ENCODE measurements around the gene SMYD5. TPM values are rescaled to one million over a fixed set of nuclear protein-coding genes. Genes with fewer than 3 reads are reported as not detected.
"Not testable (repeated sequence)": the region's sequence is repeated elsewhere in the genome, so short reads cannot be mapped to it uniquely, and the experiment has no call there.

SMYD5 gene
- total RNA-seq, 2 experiments from 2014 or later, result 33.2 to 42.2 TPM

- TF ChIP-seq CTCF (conservative IDR thresholded peaks at IDR 0.05; ENCODE audit: low read length) (no peak), EZH2phosphoT487 (IDR thresholded peaks at IDR 0.05; ENCODE audit: borderline replicate concordance, low read depth, low read length) (no peak)
- no peaks in the 10 kb centered on the region for H3K36me3 ChIP-seq (ENCODE audit: insufficient read depth, low read length)
- H3K4me2 ChIP-seq (ENCODE audit: low read length), result no peak overlapping the region
- no peaks in the 10 kb centered on the region for H3K4me1 ChIP-seq (ENCODE audit: insufficient read depth, low read length, poor library complexity, severe bottlenecking)
- no peak for DNase-seq (ENCODE audit: low spot score)
- POLR2A ChIA-PET, result no interaction called here
- H3K9me2 ChIP-seq (ENCODE audit: insufficient read depth, low read length), result no peaks in the 10 kb centered on the region
- no peaks in the 10 kb centered on the region for H3K9me3 ChIP-seq (ENCODE audit: low read length)
- BruUV-seq (replicated peaks), result no TSS peak
- H3K79me2 ChIP-seq (ENCODE audit: insufficient read depth, low read depth, low read length), result no peaks in the 10 kb centered on the region
- CTCF ChIA-PET (ENCODE audit: unreplicated experiment), result no interaction called here
- H4K20me1 ChIP-seq (ENCODE audit: insufficient read depth, low read length), result no peaks in the 10 kb centered on the region
- no peak overlapping the region for H3K4me3 ChIP-seq (ENCODE audit: low read depth, low read length, poor library complexity, severe bottlenecking)
- intact Hi-C loops (cut with micrococcal nuclease; ENCODE audit: unreplicated experiment), result no loop called here
- no peak overlapping the region for H2AFZ ChIP-seq (ENCODE audit: low read length)
- H3K27ac ChIP-seq (ENCODE audit: low read depth, low read length, poor library complexity, severe bottlenecking), result no peak overlapping the region
Observed at GRCh38 chr2:73197579-73197978, 16.5 kb upstream of the SMYD5 start.

- CTCF ChIA-PET (ENCODE audit: unreplicated experiment); H3K27ac ChIP-seq (ENCODE audit: low read depth, low read length, poor library complexity, severe bottlenecking); intact Hi-C loops (cut with micrococcal nuclease; ENCODE audit: unreplicated experiment): not testable (repeated sequence)
Observed at GRCh38 chr2:73200281-73200680, 13.8 kb upstream of the SMYD5 start.

GRCh38 chr2:73202156-73203054 is 11.6 kb upstream of the SMYD5 start, which contains the start of gene NOTO:
TSS of gene NOTO (plus strand) at chr2:73202574. CDS start at chr2:73202667, 93 bp downstream.
- Histone ChIP-seq H3K4me2 (ENCODE audit: low read length) (no peak within 1 kb of the TSS), H3K36me3 (ENCODE audit: insufficient read depth, low read length) (no peaks in the 10 kb centered on the region), H2AFZ (ENCODE audit: low read length) (no peak within 1 kb of the TSS), H3K9me3 (ENCODE audit: low read length) (no peaks in the 10 kb centered on the region), H3K79me2 (ENCODE audit: insufficient read depth, low read depth, low read length) (no peaks in the 10 kb centered on the region), H3K27ac (ENCODE audit: low read depth, low read length, poor library complexity, severe bottlenecking) (no peak within 1 kb of the TSS), H4K20me1 (ENCODE audit: insufficient read depth, low read length) (no peaks in the 10 kb centered on the region), H3K4me1 (ENCODE audit: insufficient read depth, low read length, poor library complexity, severe bottlenecking) (no peaks in the 10 kb centered on the region), H3K9me2 (ENCODE audit: insufficient read depth, low read length) (no peaks in the 10 kb centered on the region), H3K4me3 (ENCODE audit: low read depth, low read length, poor library complexity, severe bottlenecking) (no peak within 1 kb of the TSS)
- TF ChIP-seq CTCF (conservative IDR thresholded peaks at IDR 0.05; ENCODE audit: low read length) (no peak), EZH2phosphoT487 (IDR thresholded peaks at IDR 0.05; ENCODE audit: borderline replicate concordance, low read depth, low read length) (no peak)
- no TSS peak for BruUV-seq (replicated peaks)
- ChIA-PET CTCF (ENCODE audit: unreplicated experiment) (no interaction called here), POLR2A (no interaction called here)
- intact Hi-C loops (cut with micrococcal nuclease; ENCODE audit: unreplicated experiment), result no loop called here
- no peak for DNase-seq (ENCODE audit: low spot score)

More at GRCh38 chr2:73200281-73200680, 13.8 kb upstream of the SMYD5 start:
- H3K4me3 ChIP-seq (ENCODE audit: low read depth, low read length, poor library complexity, severe bottlenecking); H3K36me3 ChIP-seq (ENCODE audit: insufficient read depth, low read length); H4K20me1 ChIP-seq (ENCODE audit: insufficient read depth, low read length); H3K9me2 ChIP-seq (ENCODE audit: insufficient read depth, low read length); BruUV-seq (replicated peaks); H3K79me2 ChIP-seq (ENCODE audit: insufficient read depth, low read depth, low read length); POLR2A ChIA-PET; H3K9me3 ChIP-seq (ENCODE audit: low read length); H3K4me1 ChIP-seq (ENCODE audit: insufficient read depth, low read length, poor library complexity, severe bottlenecking); H2AFZ ChIP-seq (ENCODE audit: low read length); H3K4me2 ChIP-seq (ENCODE audit: low read length); DNase-seq (ENCODE audit: low spot score): not testable (repeated sequence)

Measured in OCI-LY7 (cell line).